ENCODE results near the gene ZNF584.
"Not testable (repeated sequence)": the region's sequence is repeated elsewhere in the genome, so short reads cannot be mapped to it uniquely, and the experiment has no call there.

ZNF584 gene

GRCh38 chr19:58403920-58404478 lies 4.5 kb upstream of the ZNF584 start:
- DNase-seq (ENCODE audit: low read depth in 1 of 2, low spot score in 1 of 2): not testable (repeated sequence)

GRCh38 chr19:58406818-58407657 lies 1.4 kb upstream of the ZNF584 start:
- no peak for DNase-seq (ENCODE audit: low read depth in 1 of 2, low spot score in 1 of 2)

GRCh38 chr19:58407658-58408151 lies 744 bp upstream of the ZNF584 start:
- DNase-seq (ENCODE audit: low read depth in 1 of 2, low spot score in 1 of 2): no peak

GRCh38 chr19:58409010-58409790 lies 751 bp downstream of the ZNF584 start:
- no peak for DNase-seq (ENCODE audit: low read depth in 1 of 2, low spot score in 1 of 2)

- DNase-seq (ENCODE audit: low read depth in 1 of 2, low spot score in 1 of 2): no peak
Measured at GRCh38 chr19:58416604-58417003, 8.2 kb downstream of the ZNF584 start.

GRCh38 chr19:58417071-58417470 lies 8.6 kb downstream of the ZNF584 start:
- no peak for DNase-seq (ENCODE audit: low read depth in 1 of 2, low spot score in 1 of 2)

GRCh38 chr19:58428617-58429016 lies 20.2 kb downstream of the ZNF584 start:
- DNase-seq (ENCODE audit: low read depth in 1 of 2, low spot score in 1 of 2): no peak

GRCh38 chr19:58429745-58430144 lies 21.3 kb downstream of the ZNF584 start:
- no peak for DNase-seq (ENCODE audit: low read depth in 1 of 2, low spot score in 1 of 2)

GRCh38 chr19:58434217-58434616 lies 25.8 kb downstream of the ZNF584 start:
- no peak for DNase-seq (ENCODE audit: low read depth in 1 of 2, low spot score in 1 of 2)

GRCh38 chr19:58439576-58440554 lies 31.4 kb downstream of the ZNF584 start, which contains the start of gene ZNF132:
Gene ZNF132 (minus strand): TSS chr19:58440153. CDS start chr19:58439821, 332 bp downstream.
- peak; percentile 77 to 86 for DNase-seq (ENCODE audit: low read depth in 1 of 2, low spot score in 1 of 2)

GRCh38 chr19:58440556-58440955 lies 32.1 kb downstream of the ZNF584 start:
- DNase-seq (ENCODE audit: low read depth in 1 of 2, low spot score in 1 of 2): no peak

GRCh38 chr19:58442986-58443385 lies 34.5 kb downstream of the ZNF584 start:
- DNase-seq (ENCODE audit: low read depth in 1 of 2, low spot score in 1 of 2): not testable (repeated sequence)

- DNase-seq (ENCODE audit: low read depth in 1 of 2, low spot score in 1 of 2): not testable (repeated sequence)
Measured at GRCh38 chr19:58448860-58449259, 40.4 kb downstream of the ZNF584 start.

- not testable (repeated sequence) for DNase-seq (ENCODE audit: low read depth in 1 of 2, low spot score in 1 of 2)
Measured at GRCh38 chr19:58449980-58450379, 41.5 kb downstream of the ZNF584 start.

- DNase-seq (ENCODE audit: low read depth in 1 of 2, low spot score in 1 of 2): no peak
Measured at GRCh38 chr19:58450856-58451357, 42.5 kb downstream of the ZNF584 start.

- peak; percentile 92 to 93 for DNase-seq (ENCODE audit: low read depth in 1 of 2, low spot score in 1 of 2)
Measured at GRCh38 chr19:58451358-58452101, 43.1 kb downstream of the ZNF584 start, which contains the start of gene ZNF324B. Gene ZNF324B (plus strand): TSS chr19:58451622. CDS start chr19:58453702, 2,080 bp downstream.

- no peak for DNase-seq (ENCODE audit: low read depth in 1 of 2, low spot score in 1 of 2)
Measured at GRCh38 chr19:58453743-58454142, 45.3 kb downstream of the ZNF584 start.

GRCh38 chr19:58455306-58455705 lies 46.9 kb downstream of the ZNF584 start:
- no peak for DNase-seq (ENCODE audit: low read depth in 1 of 2, low spot score in 1 of 2)

- no peak for DNase-seq (ENCODE audit: low read depth in 1 of 2, low spot score in 1 of 2)
Measured at GRCh38 chr19:58456111-58456510, 47.7 kb downstream of the ZNF584 start.
